ENCODE results near the gene SCG2. TPM values are rescaled to one million over a fixed set of nuclear protein-coding genes. Genes with fewer than 3 reads are reported as not detected.

Gene SCG2
- total RNA-seq, 1 donor from 2014 or later = 134 TPM

DNA sequence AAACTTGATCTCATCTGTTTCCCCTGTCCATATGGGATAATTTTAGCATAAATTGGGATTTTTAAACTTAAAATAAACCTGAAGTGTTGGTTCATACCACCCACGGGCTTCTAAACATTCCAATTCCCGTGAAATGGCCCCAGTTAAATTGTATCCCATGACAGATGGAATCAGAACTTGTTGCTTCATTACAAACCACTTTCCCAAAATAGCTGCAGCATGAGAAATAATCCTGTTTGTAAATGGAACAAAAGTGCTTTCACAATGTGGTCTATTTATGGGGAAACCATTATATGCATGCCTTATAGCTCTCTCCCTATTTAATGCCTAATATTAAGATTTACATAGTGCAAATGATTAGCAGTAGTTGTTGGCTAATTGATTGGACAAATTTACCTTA lies 15.9 kb downstream of the SCG2 start:
- peaks cover 43% of the 10 kb centered on the region for H3K4me1 Mint-ChIP-seq (ENCODE audit: unreplicated experiment)
- DNase-seq (ENCODE audit: extremely low spot score, unreplicated experiment) = no peak
- TF ChIP-seq, protein P1, sequence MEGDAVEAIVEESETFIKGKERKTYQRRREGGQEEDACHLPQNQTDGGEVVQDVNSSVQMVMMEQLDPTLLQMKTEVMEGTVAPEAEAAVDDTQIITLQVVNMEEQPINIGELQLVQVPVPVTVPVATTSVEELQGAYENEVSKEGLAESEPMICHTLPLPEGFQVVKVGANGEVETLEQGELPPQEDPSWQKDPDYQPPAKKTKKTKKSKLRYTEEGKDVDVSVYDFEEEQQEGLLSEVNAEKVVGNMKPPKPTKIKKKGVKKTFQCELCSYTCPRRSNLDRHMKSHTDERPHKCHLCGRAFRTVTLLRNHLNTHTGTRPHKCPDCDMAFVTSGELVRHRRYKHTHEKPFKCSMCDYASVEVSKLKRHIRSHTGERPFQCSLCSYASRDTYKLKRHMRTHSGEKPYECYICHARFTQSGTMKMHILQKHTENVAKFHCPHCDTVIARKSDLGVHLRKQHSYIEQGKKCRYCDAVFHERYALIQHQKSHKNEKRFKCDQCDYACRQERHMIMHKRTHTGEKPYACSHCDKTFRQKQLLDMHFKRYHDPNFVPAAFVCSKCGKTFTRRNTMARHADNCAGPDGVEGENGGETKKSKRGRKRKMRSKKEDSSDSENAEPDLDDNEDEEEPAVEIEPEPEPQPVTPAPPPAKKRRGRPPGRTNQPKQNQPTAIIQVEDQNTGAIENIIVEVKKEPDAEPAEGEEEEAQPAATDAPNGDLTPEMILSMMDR (IDR thresholded peaks at IDR 0.05) = no peak
- no peak overlapping the region for H3K4me3 Mint-ChIP-seq (ENCODE audit: unreplicated experiment)
- H3K27me3 Mint-ChIP-seq (ENCODE audit: unreplicated experiment) = no peaks in the 10 kb centered on the region
- H3K36me3 Mint-ChIP-seq (ENCODE audit: unreplicated experiment) = no peaks in the 10 kb centered on the region
- H3K27ac Mint-ChIP-seq (ENCODE audit: unreplicated experiment) = peak overlapping the region; percentile 70
- no peaks in the 10 kb centered on the region for H3K9me3 Mint-ChIP-seq (ENCODE audit: unreplicated experiment)

DNA sequence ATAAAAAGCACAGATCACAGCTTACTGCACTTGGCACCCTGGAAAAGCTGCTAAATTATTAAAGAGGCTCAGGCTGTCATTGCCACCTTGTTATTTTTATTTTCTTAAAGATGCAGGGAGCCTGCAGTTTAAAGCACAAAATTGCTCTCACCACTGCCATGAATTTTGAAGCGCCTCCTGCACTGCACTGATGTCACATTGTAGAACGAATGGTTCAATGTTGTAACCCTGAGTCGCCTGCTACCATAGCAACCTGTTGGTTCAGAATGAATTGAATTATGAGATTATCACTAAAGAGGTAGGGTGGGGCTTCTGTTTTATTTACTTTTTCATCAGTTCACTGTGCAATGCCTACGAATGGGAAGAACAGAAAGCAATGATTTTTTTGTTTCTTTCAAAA lies 16.5 kb downstream of the SCG2 start:
- H3K9me3 Mint-ChIP-seq (ENCODE audit: unreplicated experiment) = no peaks in the 10 kb centered on the region
- DNase-seq (ENCODE audit: extremely low spot score, unreplicated experiment) = no peak
- H3K27me3 Mint-ChIP-seq (ENCODE audit: unreplicated experiment) = no peaks in the 10 kb centered on the region
- H3K36me3 Mint-ChIP-seq (ENCODE audit: unreplicated experiment) = no peaks in the 10 kb centered on the region
- TF ChIP-seq, protein P1 (IDR thresholded peaks at IDR 0.05) = no peak
- peak overlapping the region; percentile 70 for H3K27ac Mint-ChIP-seq (ENCODE audit: unreplicated experiment)
- H3K4me3 Mint-ChIP-seq (ENCODE audit: unreplicated experiment) = no peak overlapping the region
- H3K4me1 Mint-ChIP-seq (ENCODE audit: unreplicated experiment) = peaks cover 49% of the 10 kb centered on the region

DNA sequence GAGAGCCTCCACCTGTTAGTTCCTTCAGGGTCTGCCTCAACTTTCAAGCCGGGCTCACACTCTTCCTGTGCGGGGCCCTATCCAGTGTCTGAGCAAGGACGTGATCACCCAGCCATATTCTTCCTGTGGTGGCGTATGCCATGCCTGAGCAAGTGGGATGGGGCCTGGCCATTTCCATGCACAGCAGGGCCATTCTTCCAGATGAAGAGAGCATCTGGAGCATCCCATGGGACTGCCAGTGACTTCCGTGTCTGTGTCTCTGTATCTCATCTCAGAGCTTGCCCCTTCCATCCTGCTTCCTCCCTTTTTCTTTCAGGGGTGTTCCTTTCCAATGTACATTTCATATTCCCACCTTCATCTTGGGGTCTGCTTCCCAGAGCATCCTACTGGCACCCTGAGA lies 20.2 kb downstream of the SCG2 start:
- H3K27me3 Mint-ChIP-seq (ENCODE audit: unreplicated experiment) = no peaks in the 10 kb centered on the region
- no peaks in the 10 kb centered on the region for H3K36me3 Mint-ChIP-seq (ENCODE audit: unreplicated experiment)
- peaks cover 53% of the 10 kb centered on the region for H3K4me1 Mint-ChIP-seq (ENCODE audit: unreplicated experiment)
- TF ChIP-seq, protein P1 (IDR thresholded peaks at IDR 0.05) = no peak
- no peak for DNase-seq (ENCODE audit: extremely low spot score, unreplicated experiment)
- no peak overlapping the region for H3K4me3 Mint-ChIP-seq (ENCODE audit: unreplicated experiment)
- H3K9me3 Mint-ChIP-seq (ENCODE audit: unreplicated experiment) = no peaks in the 10 kb centered on the region
- H3K27ac Mint-ChIP-seq (ENCODE audit: unreplicated experiment) = peak overlapping the region; percentile 64

DNA sequence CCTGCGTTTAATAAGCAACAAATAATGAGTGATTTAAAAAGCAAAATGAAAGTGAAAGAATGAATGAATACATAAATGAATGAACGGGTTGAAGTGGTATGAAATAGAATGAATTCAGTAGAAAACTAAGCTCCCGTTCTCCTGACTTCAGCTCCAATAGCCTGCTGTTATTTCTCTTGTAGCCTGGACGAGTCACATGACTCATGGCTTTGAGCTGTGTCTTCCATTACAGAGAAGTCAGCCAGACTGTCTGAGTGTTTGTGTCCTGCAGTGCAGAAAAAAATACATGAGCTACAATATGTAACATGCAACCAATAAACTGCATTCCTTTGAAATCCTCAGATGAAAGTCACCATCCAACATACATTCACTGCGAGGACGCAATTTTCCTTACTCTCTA lies 21.2 kb downstream of the SCG2 start:
- no peaks in the 10 kb centered on the region for H3K9me3 Mint-ChIP-seq (ENCODE audit: unreplicated experiment)
- peaks cover 48% of the 10 kb centered on the region for H3K4me1 Mint-ChIP-seq (ENCODE audit: unreplicated experiment)
- TF ChIP-seq, protein P1 (IDR thresholded peaks at IDR 0.05) = no peak
- DNase-seq (ENCODE audit: extremely low spot score, unreplicated experiment) = no peak
- H3K36me3 Mint-ChIP-seq (ENCODE audit: unreplicated experiment) = no peaks in the 10 kb centered on the region
- H3K4me3 Mint-ChIP-seq (ENCODE audit: unreplicated experiment) = peak overlapping the region; percentile 51
- peak overlapping the region; percentile 86 for H3K27ac Mint-ChIP-seq (ENCODE audit: unreplicated experiment)
- H3K27me3 Mint-ChIP-seq (ENCODE audit: unreplicated experiment) = no peaks in the 10 kb centered on the region

DNA sequence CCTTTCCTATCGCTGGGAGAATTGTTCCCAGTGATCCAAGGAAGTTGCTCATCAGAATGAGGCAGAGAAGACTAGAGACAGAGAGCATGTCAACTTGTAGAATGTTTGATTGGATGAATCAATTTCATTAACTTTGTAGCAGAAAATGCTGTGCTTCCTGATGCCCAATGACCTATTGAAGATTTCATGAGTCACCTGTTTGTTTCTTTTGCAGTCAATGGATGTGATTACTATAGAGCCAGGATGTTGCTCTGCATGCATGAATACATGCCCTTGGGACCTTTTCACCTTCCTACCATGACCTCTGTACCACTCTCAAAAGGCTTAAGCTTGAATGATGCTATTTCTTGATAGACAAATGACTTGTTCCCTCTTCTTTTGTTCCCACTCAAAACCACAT lies 23.3 kb downstream of the SCG2 start:
- no peak for DNase-seq (ENCODE audit: extremely low spot score, unreplicated experiment)
- no peak overlapping the region for H3K4me3 Mint-ChIP-seq (ENCODE audit: unreplicated experiment)
- no peaks in the 10 kb centered on the region for H3K36me3 Mint-ChIP-seq (ENCODE audit: unreplicated experiment)
- H3K4me1 Mint-ChIP-seq (ENCODE audit: unreplicated experiment) = peaks cover 35% of the 10 kb centered on the region
- no peaks in the 10 kb centered on the region for H3K9me3 Mint-ChIP-seq (ENCODE audit: unreplicated experiment)
- TF ChIP-seq, protein P1 (IDR thresholded peaks at IDR 0.05) = no peak
- no peak overlapping the region for H3K27ac Mint-ChIP-seq (ENCODE audit: unreplicated experiment)
- H3K27me3 Mint-ChIP-seq (ENCODE audit: unreplicated experiment) = no peaks in the 10 kb centered on the region

Measured in osteocyte (in vitro differentiated cells).